HPDE6-E6E7 (cell line): Measurements from ENCODE around the gene PLBD2.

ENCODE experiments used
- DNase-seq: peaks from one replicate; pipeline ENCODE4 v3.0.0; 2011; ENCODE audit warnings: missing footprints; ENCODE audit errors: extremely low spot score

PLBD2 gene

DNA sequence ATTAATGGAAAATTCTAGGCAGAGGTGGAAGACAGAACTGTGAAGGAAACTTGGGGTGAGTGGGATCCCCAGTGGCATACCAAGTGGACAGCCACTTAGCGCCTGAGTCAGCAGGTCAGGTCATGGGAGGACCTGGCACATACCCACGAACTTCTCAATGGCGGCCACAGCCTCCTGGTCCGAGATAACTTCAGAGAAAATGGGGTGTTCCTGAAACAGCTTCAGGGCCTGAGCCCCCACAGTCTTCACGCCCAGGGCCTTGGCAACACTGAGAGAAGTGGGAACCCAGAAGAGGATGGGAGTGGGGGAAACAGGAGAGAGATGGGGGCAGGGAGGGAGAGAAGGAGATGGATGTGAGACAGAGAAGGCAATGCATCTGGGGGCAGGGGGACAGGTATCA lies 35.4 kb downstream of the PLBD2 start:
- DNase-seq = no peak

- no peak for DNase-seq
These were observed 36.7 kb downstream of the PLBD2 start for GRCh38 chr12:113395119-113395518.

DNA sequence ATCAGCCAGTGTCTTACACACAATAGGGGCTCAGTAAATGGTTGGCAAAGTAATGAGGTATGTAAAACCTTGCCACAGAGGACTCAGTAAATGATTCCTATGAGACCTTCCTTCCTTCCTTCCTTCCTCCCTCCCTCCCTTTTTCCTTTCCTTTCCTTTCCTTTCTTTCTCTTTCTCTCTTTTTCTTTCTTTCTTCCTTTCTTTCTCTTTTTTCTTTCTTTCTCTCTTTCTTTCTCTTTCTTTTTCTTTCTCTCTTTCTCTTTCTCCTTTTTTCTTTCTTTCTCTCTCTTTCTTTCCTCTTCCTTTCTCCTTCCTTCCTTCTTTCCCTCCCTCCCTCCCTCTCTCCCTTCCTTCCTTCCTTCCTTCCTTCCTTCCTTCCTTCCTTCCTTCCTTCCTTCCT lies 37.8 kb downstream of the PLBD2 start:
- no peak for DNase-seq

DNA sequence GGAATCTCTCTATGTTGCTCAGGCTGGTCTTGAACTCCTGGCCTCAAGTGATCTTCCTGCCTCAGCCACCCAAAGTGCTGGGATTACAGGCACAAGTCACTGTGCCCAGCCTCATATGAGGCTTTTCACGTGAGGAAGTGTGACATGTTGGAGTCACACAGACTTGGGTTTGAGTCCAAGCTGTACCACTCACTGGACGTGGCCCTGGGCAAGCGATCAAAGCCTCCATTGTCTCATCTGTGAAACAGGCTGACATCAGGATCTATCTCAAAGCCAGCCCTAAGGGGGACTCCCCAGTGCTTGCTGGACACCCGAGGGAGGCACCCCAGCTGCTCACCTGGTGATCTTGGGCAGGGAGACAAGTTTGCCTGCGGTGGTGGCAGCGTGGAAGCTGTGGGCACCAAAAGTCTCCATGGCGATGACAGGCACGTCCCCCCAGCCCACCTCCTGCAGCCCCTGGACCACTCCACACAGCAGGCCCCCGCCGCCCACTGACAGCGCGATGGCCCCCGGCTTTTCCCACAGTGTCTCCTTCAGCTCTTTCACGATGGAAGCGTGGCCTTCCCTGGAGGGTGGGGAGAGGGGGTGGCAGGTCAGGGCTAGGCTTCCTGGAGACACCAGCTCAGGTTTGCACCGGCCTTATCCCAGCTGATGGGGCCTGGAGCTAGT lies 38.6 kb downstream of the PLBD2 start:
- no peak for DNase-seq

- no peak for DNase-seq
These were observed 39.3 kb downstream of the PLBD2 start for GRCh38 chr12:113397497-113398197.

DNA sequence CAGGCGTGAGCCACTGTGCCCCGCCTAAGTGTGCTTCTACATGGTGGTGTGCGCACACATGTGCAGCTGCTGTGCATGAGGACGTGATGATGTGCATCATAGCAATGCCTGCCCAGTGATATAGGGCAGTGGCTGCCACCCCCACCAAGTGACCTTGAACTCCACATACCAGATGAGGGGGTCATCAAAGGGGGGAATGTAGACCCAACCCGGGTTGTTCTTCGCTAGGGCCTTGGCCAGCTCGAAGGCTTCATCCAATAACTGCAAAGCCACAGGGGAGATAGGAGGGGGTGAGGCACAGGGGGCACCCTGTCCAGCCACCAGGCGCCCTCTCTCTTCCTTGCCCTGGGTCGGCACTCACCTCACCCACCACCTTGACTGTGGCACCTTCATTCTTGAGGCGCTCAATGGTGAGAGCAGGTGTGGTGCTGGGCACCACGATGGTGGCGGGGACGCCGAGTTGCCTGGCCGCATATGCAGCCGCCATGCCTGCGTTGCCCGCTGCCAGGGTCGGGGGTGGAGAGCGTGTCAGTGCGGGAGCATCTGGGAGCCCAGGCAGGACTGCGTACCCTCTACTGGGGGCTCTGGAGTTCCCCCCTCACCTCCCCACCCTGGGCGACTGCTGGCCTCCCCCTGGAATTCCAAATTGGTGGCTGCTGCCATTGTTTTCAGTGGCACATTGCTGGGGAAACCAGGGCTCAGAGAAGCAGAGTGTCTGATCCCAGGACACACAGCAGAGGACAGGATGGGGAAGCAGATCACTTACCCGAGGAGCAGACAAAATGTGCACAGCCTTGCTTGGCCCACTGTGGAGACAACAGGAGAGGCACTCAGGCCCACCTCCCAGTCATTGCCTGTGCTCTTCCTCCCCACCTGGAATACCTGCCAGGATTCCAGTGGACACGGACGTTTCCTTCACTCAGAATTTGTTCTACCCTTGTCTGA lies 40.2 kb downstream of the PLBD2 start:
- no peak for DNase-seq

GRCh38 chr12:113399490-113399889 lies 41.1 kb downstream of the PLBD2 start:
- DNase-seq = no peak

- no peak for DNase-seq
These were observed 42.0 kb downstream of the PLBD2 start for GRCh38 chr12:113400362-113400761.

- DNase-seq = no peak
These were observed 42.9 kb downstream of the PLBD2 start for GRCh38 chr12:113401066-113402000.

- DNase-seq = no peak
These were observed 44.3 kb downstream of the PLBD2 start for GRCh38 chr12:113402586-113403260.

GRCh38 chr12:113403435-113404415 lies 45.3 kb downstream of the PLBD2 start, which contains the start of gene SDS:
SDS (minus strand) TSS chr12:113403887; CDS start chr12:113399708, 4,179 bp downstream.
- no peak for DNase-seq

GRCh38 chr12:113405694-113406093 lies 47.3 kb downstream of the PLBD2 start:
- DNase-seq = no peak

DNA sequence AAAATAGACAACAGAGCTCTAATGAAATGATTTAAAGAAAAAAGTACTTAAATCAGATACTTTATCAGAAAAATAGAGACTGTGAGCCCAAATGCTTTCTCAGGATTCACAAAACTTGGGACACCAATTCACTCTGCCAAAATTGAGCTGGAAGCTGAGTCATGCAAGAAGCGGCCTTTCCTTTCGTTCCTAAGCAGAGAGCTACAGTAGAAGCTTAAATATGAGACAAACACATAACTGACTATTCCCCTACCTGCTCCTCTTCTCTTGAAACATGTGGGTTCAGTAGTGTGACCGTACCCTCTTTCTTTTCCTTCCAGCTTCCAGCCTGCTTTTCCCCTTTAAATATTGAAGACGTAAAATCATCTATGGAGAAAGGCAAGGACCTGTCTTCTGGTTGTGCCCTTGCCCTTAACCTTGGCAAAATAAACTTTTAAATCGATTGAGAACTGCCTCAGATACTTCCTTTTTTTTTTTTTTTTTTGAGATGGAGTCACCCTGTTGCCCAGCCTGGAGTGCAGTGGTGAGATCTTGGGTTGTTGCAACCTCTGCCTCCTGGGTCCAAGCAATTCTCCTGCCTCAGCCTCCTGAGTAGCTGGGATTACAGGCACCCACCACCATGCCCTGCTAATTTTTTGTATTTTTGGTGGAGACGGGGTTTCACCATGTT lies 49.7 kb downstream of the PLBD2 start:
- no peak for DNase-seq

DNA sequence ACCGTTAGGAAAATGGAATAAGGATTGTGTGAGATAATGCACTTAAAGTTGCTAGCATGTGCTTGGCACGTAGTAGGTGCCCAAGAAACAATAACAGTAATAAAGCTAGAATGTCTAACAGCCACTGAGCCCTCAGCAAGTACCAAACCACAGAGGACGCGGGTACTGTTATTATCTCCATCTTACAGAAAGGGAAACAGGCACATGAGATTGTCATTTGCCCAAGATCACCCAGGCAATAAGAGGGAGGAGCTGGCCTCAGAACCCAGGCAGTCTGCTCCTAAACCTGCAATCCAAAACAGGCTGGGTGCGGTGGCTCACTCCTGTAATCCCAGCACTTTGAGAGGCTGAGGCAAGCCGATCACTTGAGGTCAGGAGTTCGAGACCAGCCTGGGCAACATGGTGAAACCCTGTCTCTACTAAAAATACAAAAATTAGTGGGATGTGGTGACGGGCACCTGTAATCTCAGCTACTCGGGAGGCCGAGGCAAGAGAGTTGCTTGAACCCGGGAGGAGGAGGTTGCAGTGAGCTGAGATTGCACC lies 50.4 kb downstream of the PLBD2 start:
- DNase-seq = no peak

- no peak for DNase-seq
These were observed 51.2 kb downstream of the PLBD2 start for GRCh38 chr12:113409462-113410124.

GRCh38 chr12:113413488-113413939 lies 55.1 kb downstream of the PLBD2 start:
- no peak for DNase-seq

GRCh38 chr12:113414519-113415038 lies 56.2 kb downstream of the PLBD2 start:
- DNase-seq = no peak
